GM19351 (cell line): ENCODE measurements around the gene NFIX.

Experiments used
- ATAC-seq: cut with Tn5 transposase; IDR thresholded peaks from one replicate; pipeline ENCODE4 v1.9.1; 2021; ENCODE audit warnings: mild to moderate bottlenecking, moderate library complexity; ENCODE audit not compliant: unreplicated experiment

Gene NFIX

DNA sequence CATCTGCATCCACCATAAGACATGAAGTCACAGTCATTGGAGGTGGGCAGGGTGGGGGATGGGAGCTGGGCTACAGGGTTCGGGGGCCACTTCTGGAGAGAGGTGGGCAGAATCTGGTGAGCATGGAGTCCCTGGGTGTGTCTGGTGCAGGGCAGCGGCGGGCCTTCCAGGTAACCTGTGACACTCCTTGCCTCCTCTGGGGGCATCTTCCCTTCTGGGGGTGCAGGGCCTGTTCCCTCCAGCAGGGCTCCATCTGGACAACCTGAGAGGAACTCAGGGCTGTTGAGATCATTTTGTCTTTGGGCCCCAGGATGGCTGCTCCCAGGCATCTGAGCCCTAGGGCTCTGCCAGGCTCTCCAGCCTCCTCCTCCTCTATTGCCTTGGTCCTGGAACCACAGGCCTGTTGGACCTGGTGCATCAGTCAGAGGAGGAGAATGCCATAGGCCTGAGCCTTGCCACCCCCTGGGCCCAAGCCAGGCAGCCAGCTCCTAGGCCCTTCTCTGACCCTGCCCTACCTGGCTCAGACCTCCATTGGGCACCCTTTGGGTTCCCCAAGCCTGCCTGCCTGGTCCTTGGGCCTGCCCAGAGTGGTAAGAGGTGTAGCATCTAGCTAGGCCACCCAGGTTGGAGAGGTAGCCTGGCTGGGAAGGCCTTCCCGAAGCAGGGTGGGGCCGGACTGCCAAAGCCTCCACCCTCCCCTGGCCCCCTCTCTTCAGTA lies 94.0 kb downstream of the NFIX start:
- ATAC-seq = no peak

DNA sequence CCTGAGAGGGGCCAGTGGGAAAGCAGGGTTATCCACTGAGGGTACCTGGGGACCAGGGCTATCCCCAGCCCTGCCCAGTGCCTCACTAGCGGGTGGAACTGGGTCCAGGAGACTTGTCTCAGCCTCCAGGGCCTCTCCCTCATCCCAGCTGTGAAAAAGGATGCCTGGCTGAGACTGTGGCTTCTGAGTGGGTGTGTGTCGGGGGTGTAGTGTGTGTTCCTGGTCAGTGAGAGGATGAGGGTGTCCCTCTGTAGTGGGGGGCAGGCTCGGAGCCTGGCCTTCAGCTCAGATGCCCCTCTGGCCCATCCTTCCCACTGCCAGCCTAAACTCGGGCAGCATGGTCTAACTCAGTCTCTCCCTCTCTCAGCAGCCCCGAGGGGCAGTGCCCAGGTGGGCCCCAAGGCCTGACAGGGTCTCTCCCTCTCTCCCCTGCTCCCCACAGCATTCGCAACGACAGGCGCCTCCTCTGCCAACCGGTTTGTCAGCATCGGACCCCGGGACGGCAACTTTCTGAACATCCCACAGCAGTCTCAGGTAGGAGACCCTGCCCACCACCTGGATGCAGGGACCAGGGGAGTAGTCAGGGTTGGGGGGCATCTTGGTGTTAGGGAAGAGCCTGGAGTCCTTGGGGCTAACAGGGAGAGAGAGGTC lies 94.7 kb downstream of the NFIX start:
- ATAC-seq = no peak

DNA sequence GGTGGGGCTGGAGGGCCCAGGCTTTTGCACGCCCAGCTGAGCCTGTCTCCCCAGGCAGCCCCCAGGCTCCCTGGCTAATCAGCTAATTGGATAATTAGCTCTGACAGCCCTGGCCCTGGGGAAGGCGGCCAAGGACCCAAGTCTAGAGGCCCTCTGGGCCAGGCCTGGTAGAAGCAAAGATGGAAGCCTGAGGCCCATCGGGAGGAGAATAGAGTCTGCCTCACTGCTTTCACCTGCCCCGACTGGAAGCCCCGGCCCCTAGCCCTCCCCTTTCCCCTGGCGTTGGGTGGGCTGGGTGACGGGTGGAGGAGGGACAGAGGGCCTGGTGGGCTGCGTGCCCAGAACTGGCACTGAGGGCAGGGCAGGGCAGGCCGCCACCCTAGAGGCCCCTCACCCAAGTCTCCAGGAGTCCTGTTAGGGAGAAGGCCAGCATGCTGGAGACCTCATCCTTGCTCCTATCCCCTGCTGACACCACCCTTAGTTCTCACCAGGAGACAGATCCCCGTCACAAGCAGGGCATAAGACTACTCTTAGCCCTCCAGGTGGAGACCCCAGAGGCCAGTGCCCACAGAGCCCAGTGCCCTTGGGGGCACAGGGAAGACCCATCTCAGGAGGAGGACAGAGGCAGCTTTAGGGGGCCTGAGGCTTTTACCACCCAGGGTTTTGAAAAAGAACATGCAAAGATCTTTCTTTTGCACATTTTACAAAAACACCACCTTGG lies 95.4 kb downstream of the NFIX start:
- no peak for ATAC-seq

DNA sequence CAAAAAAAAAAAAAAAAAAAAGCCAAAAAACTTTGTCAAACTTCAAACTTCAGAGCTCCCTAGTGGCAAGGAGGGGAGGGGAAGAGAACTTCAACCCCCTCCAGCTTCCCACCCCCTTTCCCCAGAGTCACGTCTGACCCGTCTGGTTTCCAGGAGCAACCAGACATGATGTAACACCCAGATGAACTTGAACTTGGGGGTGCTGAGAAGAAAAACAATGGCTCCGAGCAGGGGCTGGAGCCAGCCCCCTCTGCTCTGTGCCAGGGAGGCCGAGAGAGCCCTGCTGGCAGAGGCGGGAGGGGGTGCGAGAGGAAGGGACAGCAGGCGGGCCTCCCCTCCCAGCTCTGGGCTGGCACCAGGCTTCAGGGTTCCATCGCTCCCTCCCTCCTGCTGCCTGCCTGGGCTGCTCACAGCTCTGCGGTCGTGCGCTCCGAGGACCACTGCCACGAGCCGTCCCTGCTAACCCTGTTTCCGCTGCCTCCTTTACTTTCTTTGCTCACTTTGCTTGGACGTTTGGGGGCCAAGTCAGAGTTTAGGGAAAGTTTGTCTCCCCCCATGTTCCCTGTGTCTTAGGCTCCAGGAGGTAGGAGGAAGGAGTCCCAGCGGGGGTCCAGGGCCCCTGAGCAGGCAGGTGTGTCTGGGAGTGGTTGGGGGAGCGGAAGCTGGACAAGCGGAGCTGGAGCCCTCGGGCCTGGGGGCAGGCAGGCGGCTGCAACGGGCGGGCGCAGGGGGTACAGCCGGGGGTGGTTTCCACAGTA lies 96.3 kb downstream of the NFIX start:
- ATAC-seq = no peak

DNA sequence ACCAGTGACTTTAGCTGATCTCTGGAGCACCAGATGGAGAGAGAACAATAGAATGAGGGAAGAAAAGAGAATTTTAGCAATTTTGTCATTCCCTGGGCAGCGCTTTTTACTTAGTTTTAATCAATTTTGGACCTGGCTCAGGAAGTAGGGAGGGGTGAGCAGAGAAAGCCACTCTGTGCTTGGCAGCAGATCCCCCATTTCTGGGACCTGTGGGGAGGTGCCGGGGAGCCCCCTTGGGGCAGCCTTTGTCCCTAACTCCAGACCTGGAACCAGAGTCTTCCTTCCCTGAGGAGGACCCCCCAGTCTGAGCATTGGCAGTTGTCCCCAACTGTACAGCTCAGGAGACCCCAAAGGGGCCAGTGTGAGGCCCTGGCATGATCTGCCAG lies 96.9 kb downstream of the NFIX start:
- ATAC-seq = no peak

DNA sequence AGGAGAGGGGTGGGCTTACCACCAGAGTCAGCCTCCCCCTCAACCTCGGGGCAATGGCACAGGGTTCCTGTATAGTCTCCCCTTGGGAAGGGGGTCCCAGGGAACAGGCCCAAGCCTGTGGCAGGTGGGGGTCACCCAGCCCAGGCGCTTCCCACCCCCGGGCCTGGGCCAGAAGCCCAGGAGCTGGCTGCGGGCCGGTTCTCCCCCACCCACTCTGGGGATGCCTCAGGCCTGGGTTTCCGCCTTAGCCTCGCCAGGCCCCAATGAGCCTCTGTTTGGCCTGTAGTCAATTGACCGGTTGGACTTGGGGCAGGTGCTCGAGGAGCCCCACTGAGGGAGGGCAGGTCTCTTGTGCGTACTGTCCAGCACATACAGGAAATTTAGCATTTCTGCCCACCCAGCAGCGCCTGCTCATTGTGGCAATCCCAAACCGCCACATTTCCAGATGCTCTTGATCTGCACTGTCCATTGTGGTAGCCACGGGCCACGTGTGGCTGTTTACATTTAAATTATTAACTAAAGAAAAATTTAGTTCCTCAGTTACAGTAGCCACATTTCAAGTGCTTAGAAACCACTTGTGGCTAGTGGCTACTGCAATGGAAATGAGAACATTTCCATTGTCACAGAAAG lies 97.4 kb downstream of the NFIX start:
- ATAC-seq = no peak

DNA sequence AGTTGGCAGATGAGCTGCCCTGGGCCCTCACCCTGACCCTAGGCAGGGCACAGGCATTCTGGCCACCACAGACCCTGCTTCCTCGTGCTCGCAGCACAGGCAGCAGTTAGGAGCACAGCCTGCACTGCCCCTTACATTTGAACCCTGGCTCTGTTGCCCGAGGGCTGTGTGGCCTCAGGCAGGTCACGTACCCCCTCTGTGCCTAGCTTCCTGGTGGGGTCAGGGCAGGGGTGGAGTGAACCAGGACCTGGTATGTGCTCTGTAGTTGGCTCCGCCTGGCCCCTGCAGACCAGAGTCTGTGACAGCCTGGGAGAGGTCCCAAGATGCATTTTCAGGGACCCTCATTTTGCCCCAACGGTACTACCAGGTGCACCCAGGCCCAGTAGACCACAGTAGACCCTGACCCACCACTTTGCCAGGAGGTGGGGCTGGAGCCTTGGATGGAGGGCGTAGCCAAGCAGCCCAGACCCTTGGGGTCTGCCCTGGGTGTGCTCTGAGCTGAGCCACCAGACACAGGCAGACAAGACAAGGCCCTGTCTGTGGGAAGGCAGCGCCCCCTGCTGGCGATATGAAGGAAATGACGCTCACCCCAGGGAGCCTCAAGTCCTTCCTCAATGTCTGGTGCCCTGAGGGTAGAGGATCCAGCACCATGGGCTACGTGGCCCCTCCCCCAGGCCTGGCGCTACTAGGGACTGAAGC lies 98.3 kb downstream of the NFIX start:
- no peak for ATAC-seq

DNA sequence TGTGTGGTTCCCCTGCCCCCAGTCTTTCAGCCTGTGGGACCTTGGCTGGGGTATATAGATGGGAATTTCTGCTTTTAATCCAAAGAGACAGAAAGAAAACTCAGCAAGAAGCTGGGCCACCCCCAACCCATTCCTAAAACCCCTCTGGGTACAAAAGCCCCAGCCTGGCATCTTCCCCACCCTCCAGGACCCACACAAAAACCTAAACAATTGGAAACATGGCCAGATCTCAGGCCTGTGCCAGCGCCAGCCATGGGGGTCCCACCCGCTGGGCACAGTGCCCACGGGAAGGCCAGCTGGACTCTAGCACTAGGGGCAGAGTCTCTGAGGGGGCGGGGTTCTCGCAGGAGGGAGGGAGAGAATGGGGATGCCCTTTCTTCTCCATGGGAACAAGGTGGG lies 98.8 kb downstream of the NFIX start:
- no peak for ATAC-seq

DNA sequence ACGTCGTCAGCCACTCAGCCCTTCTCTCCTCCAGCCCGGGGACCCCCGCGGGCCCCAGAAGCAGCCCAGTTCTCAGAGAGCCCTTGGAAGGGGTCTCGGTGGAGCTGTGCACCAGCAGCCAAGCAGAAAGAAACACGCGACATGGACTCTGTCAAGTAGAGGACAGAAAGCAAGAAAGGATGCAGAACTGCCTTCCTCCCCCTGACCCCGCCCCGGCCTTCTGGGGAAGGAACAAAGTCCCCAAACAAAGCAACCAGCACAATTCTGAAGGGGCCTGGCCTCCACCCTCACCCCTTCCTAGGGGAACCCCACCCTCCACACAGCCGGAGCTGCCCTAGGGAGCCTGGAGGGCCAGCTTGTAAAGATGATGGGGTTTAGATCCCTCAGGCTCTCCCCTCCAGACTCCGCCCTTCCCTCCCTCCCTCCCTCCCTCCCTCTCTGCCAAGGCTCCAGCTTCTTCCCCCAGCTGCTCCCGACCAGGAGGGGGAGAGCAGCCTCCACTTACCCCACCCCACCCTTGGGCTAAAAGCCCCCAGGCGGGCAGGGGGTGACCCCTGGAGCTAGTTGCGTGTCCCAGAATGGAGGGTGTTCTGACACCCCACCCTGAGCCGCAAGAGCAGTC lies 99.6 kb downstream of the NFIX start:
- ATAC-seq = no peak

DNA sequence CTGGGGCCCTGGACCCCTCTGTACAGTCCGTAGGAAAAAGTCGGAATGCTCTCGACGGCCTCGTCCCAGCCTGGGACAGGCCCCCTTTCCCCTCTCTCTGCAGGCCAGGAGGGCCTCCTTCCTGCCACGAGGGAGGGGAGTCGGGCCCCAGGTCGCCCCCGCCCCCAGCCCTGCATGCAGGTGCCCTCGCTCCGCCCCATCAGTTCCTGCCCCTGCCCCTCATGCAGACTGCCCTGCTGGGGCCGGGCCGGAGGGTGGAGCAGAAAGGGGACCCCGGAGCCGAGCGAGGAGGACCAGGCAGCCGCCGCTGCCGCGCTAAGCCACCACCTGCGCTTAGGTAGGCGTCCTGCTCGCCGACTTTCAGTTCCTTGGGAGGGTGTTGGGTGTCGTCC lies 100.1 kb downstream of the NFIX start:
- ATAC-seq = no peak

DNA sequence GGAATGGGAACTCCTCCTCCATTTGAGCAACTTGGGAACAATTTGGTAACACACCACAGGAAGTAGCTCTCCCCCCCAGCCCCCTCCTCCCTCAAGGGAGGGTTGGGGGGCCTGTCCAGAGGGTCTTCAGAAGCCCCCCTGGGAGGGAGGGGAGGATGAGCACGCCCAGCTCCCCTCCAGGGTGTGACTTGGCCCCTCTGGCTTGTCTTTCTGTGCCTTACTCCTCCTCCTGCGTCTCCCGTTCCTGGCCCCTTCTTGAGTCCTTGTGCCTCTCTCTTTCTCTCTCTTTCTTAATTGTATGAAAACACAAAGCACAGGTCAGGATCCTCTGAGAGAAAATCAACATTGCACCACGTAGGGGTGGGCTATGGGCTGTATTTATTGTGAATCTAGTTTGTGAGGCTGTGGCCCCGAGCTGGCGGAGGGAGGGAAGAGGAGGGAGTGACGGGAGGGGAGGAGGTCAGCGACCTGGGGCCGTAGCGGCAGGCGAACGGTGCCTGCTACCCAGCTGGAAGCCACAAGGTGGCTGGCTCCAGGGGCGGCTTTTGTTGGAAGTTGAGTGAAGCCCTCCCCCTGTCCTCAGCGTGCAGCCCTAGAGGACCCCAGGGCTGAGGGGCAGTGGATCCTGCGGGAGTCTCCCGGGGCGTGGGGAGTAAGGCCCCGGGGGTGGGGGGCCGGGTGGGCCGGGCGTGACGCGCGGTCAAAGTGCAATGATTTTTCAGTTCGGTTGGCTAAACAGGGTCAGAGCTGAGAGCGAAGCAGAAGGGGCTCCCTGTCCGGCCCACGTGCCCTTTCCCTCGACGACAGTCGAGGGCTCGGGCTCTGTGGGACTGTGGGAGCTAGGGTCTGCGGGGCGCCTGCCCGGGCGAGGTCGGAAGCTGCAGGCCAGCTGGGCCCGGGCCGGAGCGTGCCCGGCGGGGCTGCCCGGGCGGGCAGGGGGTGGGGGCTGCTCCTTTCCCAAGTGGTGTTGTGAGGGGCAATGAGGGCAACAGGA lies 101.0 kb downstream of the NFIX start:
- no peak for ATAC-seq

DNA sequence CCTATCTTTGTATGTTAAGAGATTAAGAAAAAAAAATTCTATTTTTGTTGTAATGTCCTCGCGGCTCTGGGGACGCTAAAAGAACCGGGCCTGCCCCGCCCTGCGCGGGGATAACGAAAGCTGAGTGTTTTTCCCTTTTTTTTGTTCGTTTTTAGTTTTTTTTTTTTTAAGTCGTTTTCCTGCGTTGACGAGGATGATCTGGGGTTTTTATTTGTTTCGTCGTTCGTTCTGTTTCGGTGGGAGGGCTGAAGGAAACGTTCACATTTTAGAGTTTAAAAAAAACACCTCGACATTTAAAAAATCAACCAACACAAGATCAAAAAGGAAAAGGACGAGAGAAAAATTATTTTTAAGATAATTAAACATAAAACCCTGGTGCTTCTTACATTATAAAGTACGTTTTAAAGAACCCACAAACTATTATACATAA lies 101.8 kb downstream of the NFIX start:
- ATAC-seq = no peak

DNA sequence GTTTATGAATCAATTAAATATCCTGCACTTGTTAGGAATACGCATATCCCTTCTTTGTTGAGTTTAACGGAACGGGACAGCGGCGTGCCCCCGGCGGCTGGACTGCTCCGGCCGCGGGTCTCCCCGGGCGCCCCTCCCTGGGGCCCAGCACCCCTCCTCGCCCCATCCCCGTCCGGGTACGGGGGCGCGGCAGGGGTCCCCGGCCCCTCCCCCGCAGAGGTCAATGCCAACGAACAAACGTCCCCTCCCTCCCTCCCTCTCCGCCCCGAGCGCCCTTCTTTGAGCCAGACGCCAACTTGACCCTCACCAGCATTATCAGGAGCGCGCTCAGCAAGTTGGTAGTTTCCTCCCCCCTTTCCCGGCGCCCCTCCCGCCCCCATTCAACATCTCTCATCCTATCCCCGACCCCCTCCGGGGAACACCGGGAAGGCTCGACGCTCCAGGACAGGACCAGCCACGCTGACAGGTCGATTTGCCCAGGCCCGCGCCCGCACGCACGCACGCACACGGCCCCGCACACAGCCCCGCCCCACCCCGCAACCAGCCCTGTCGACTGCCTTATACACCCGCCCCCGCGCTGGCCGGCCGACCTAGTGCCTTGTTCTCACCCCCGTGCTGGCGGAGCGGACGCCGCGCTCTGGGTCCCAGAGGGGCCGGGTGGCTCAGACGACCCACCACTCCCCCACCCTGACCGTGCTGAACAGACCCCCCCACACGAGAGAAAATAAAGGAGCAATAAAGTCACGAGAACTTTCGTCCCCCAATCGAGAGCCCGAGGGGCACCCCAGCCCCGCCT lies 102.4 kb downstream of the NFIX start:
- no peak for ATAC-seq

DNA sequence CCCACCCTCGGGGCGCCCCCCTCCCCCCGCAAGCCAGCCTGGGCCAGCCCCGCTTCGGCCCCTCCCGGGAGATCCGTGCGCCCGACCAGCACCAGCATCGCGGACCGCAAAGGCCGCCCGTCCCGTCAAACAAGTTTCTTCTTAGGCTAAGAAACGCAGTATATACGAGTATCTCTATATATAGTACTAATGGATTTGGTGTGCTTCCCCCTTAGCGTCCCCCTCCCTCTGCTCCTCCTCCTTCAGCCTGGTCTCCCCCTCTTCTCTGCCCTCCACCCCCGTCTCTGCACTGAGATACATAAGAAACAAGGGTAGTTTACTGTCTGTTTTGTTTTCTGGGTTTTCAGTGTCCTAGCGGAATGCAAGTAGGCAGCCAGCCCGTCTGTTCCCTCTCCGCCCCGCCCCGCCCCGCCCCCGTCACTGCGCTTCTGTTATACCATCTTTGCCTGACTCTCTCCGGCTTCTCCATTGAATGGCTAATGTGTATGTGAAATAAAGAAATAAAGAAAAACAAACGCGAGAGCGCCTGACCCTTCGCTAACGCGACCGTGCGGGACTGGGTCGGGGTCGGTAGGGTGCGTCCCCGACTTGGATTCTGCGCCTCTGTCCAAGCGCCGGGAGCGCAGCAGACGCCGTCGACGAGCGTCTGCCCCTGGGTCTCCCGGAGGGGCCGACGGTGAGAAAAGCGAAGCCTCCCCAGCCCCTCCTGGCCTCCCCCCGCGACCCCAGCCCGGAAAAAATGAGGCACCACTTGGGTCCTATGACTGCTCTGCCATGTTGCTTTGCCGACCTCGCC lies 103.2 kb downstream of the NFIX start:
- ATAC-seq = no peak

DNA sequence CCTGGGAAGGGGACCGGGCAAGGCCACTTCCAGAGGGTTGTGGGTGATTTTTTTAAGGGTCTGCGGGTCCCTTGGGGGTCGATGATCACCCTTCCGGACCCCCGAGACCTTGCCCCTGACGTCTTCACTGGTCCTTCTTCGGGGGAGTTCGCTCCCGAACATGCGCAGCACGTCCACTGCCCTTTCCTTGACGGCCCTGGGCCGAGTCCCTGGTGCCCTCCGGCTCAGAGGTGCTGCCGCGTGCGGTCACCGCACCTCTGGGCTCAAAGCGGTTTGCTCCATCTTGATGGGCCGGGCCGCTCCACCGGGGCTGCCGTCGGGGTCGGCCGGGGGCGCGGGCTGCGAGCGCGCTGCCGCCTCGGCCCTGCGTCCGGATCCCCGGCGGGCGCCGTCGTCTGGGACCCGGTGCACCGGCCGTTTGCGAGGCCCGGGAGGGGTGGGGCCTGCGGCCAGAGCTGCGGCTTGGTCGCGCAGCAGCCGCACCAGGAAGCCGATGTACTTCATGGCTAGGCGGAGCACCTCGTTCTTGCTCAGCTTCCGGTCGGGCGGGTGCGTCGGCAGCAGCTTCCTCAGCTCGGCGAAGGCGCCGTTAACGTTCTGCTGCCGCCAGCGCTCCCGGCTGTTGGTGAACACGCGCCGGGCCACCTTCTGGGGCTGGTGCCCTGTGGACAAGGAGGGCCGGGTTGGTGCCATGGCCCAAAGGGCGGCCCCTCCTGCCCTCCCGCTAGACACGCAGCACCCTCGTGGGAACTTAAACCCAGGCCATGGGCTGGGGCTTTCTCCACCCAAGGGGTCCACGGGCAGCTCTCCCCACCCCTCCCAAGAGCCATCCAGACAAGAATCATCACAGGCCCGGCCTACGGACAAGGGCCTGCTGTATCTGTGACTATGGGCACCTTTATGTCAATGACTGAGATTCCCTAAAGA lies 104.1 kb downstream of the NFIX start:
- ATAC-seq = no peak

DNA sequence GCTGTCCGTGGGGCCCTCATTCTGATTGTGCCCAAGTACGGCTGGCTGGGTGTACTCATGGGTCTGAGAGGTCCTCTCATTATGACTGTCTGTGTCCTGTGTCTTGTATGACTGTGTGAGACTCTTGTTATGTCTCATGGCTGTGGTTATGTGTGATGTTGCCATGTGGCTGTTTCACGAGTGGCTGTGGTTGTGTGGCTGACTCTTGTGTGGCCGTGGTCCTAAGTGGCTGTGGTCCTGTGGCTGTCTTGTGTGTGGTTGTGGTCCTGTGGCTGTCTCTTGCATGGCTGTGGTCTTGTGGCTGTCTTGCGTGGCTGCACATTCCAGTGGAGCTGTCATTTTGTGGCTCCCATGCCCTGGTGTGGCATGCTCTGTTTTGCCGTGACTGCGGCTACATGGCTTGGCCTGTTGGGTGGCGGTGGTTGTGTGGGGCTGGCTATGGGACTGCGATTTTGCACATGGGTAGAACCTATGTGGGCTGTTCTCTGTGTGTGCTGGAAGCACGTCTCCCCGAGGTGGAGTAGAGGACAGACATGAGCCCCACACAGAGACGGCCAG lies 104.8 kb downstream of the NFIX start:
- no peak for ATAC-seq
